IPS-NIHi11 (cell line): Measurements from ENCODE around the gene JAKMIP2.

Experiments
- DNase-seq: peaks from one replicate; pipeline ENCODE4 v3.0.0; 2012; ENCODE audit warnings: mixed read lengths, low spot score

JAKMIP2 gene

GRCh38 chr5:147788023-147788422 is 5.5 kb upstream of the JAKMIP2 start:
- no peak for DNase-seq

DNA sequence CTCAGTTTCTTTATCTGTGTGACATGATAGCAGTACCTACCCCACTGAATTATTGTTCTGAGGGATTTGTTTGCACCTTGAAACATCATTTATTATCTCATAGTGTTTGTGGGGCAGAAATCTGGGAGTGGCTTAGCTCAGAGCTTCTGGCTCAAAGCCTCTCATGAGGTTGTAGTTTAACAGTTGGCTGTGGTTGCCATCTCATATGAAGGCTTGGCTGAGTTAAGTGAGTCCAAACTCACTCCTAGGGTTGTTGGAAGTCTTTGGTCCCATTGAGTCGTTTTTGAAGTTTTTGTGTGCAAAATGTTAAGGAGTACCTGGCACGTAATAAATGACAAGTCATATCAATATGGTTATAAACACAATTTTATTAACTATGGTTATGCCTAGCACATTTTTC is 3.6 kb upstream of the JAKMIP2 start:
- DNase-seq, result no peak

GRCh38 chr5:147784146-147784987 is 1.8 kb upstream of the JAKMIP2 start:
- DNase-seq, result no peak

DNA sequence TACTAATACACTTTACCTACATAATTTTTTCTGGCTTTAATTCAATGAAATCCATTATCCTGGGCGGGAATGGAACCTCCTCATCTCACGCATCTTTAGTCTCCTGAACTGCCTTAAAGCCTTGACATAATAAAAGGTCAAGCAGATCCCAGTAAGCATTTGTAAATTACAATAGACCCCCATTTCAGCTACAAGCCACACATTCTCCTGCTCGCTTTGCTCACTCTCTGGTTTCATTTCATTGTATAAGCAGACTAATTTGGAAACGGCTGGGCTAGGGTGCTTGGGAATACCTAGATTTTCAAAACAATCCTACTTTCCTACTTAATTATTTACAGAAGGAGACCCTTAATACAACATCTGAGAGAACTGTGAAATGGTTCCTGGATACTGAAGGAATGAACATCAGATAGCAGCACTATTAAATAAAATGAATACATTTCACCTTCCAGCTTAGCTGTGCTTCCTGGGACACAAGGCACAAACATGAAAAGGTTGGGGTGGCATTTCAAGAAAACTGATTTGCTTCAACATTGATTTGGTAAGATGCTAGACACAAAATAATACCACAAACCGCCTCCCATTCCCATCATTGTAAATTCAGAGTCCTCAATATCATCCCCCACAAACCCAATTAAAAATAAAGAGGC is 1.5 kb downstream of the JAKMIP2 start:
- peak; percentile 7 for DNase-seq

GRCh38 chr5:147779694-147780093 is 2.8 kb downstream of the JAKMIP2 start:
- no peak for DNase-seq

DNA sequence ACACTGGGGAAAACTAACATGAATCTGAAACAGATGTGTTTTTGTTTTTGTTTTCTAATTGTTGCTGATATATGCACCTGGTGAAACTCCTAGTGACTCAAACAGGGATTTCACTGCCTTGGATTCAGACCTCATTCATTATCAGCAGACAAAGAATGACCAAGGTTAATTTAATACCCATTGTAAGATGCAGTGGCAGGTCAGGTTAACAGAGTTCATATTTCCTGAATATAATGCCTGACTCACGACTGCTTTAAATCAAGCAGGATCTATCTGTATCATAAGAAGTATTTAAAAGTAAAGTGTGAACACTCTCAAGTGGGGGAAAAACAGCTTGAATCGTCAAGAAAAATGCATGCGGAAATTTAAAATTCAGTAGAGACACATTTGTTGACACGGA is 5.5 kb downstream of the JAKMIP2 start:
- no peak for DNase-seq

DNA sequence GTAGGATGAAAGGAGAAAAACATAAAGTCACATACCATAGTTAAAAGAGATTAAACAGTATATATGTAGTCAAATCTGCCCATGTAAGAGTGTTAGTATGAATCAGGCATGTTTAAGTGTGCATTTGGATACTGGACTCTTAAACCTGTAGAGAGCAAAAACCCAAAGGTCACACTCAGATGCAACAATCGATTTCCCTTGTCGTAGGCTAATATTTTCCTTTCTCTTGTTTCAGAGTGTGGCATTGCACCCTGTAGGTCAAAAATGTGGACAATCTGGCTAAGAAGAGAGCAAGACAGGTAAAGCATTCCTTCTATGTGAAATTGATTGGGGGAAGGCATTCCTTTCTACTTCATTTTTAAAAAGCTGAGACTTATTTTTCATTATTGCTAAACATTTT is 8.9 kb downstream of the JAKMIP2 start:
- no peak for DNase-seq

- no peak for DNase-seq
Observed at GRCh38 chr5:147773139-147773538, 9.4 kb downstream of the JAKMIP2 start.

- DNase-seq, result no peak
Observed at GRCh38 chr5:147767048-147767447, 15.5 kb downstream of the JAKMIP2 start.

DNA sequence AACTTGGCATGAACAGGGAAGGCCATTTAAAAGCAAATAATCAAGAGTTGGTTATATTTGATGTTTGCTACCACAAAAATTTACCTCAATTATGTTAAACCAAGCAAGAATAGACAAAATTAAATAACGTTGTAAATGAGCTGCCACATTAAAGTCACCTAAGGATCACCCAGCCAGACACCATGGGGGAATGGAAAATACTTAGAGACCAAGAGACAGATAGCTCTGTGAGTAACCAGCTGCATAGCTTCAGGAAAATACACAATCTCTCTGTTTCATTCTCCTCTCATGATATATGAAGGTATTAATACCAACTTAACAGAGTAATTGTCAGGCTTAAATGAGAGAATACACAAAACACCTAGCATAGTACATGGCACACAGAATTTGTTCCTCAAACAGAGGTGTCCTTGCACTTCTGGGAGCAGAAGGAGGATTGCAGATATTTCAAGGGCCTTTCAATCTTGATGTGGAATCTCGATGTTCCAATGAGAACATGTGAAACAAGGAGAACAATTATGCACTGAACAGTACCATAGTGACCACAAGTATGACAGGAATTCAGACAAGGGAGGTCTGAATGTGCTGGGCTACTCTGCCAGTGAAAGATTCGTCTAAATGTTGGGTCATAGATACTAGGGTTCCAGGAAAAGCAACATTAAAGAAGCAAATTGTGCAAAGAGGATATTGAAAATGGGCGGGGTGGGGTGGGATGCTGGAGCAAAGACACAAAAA is 18.6 kb downstream of the JAKMIP2 start:
- DNase-seq, result no peak

DNA sequence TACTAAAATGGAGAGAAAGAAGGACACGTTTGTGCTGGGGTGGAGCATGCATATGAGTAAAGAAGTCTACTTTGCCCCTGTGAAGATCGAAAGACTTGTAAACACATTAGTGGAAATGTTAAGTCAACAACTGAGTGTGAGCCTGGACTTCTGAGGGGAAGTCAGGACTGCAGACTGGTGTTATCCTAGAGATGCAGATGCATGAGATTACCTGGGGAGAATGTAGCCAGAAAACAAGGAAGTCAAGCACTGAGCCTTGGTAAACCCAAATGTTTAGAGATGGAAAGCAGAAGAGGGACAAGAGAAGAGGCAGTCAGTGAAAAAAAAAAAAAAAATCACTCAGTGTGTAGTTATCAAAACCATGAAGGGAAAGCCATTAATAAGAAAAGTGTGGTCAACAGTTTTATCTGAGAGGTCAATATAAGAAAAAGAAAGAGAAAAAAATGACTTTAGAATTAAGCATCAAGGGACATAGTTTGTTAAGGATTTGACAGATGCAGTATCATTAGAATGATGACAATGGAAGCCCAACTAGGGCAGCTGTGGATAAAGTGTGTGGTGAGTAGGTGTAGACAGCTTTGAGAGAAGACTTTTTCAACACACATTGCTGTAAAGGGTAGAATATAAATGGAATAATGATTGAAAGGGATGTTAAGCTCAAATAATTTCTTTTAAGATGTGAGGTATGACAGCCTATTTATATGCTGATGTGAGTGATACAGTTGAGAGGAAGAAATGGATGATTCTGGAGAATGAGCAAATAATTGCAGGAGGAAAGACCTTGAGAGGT is 22.2 kb downstream of the JAKMIP2 start:
- DNase-seq, result no peak

DNA sequence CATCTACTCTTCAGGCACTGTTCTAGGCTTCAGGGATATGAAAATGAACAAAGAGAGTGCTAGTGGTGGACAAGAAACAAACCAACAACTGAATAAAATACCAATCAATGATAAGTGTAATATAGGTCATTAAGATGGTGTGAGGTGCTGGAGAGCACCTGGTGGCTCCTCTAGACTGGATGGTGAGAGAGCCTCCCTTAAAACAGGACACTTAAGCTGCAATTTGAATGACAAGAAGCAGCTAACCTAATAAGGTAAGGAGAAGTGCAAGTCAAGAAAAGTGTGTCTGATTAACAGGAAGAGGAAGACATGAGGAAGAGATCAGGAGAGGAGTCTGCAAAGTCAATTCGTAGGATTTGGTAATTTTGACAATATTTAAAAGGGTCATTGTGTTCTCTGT is 23.1 kb downstream of the JAKMIP2 start:
- DNase-seq, result no peak

DNA sequence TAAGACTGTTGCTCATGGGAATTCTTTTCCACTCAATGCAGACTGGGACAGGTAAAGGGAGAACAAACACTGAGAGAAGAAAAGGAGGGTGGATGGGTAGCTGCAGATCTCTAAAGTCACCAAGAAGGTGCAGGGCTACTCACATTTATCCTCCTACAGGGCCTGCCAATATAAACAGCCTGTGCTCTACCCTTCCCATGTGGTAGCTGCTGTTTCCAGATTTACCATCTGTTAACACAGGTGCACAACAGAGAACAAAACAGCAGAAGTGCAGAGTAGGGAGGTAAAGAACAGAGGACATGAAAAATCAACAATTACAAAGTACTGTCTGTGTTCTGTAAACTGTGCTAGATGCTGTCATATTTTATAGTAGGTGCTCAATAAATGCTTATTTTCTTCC is 26.0 kb downstream of the JAKMIP2 start:
- no peak for DNase-seq

DNA sequence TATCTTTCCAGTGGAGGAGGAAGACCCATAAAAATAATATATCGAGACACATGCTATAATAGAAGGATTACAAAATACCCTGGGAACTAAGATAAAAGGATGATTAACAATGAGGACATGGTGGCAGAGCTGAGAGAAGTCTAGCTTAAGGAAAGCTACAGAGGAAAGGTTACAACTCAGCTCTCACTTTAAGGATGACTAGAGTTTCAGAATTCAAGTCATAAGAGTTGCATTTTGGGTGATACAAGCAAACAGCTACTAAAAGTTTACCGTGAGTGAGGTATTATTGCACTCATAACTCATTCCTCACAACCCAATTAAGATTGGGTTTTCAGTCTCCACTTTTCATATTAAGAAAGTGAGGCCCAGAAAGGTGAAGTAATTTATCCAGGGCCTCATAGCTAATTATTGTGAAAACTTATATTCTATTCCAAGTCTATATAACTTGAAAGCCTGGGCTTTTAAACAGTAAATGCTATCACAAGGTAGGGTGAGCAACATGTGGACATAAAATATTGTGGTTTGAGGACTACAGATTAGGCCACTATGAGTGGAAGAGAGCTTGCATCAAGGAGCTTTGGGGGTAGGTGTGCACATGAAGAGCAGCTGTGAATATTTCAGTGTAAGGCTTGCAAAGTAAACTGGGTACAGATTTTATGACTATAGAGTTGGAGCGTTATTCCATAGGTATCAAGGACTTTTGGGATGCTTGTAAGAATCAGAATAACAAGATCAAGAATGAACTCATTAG is 28.0 kb downstream of the JAKMIP2 start:
- no peak for DNase-seq

DNA sequence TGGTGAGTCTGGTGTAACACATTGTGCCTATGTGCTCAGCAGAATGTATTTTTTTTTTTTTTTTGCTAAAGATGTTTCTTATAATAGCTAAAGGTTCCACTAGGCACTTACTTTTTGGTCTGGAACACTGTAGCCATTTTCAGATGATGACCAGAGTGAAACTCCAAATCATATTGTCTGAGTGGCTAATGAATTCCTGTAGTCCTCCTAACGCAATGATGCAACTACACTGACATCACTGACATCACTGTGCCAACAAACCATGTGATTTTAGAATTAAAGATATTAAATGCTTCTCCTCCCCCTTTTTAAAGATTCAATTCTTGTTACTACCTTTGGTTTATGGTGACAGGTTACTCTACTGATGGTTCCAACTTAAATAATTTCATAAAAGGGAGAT is 28.8 kb downstream of the JAKMIP2 start:
- no peak for DNase-seq

DNA sequence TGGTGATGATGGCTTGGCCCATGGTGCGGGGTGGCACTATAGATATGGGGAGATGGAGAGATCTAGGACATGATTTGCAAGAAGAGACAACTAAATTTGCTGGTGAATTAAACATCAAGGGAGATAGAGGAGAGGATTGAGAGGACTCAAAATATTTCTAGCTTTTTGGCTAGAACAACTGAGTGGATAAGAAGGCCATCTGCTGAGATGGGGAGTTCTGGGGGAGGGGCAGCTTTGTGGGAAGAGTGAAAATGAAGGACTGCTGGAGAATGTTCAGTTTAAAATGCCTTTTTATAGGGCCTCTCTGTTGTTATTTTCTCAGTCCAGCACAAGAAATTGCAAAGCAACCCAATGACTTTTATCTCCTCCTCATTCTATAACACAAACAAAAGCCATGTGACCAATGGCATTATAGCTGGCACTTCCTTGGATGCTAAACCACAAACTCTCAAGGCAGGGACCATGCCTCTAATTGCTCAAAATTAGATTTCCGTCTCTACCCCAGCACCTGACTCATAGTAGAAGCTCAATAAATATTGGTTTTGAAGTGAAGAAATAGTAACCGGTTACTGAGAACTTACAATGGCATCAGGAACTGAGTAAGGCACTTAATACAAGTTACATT is 29.8 kb downstream of the JAKMIP2 start:
- no peak for DNase-seq

- no peak for DNase-seq
Observed at GRCh38 chr5:147752033-147752432, 30.5 kb downstream of the JAKMIP2 start.

DNA sequence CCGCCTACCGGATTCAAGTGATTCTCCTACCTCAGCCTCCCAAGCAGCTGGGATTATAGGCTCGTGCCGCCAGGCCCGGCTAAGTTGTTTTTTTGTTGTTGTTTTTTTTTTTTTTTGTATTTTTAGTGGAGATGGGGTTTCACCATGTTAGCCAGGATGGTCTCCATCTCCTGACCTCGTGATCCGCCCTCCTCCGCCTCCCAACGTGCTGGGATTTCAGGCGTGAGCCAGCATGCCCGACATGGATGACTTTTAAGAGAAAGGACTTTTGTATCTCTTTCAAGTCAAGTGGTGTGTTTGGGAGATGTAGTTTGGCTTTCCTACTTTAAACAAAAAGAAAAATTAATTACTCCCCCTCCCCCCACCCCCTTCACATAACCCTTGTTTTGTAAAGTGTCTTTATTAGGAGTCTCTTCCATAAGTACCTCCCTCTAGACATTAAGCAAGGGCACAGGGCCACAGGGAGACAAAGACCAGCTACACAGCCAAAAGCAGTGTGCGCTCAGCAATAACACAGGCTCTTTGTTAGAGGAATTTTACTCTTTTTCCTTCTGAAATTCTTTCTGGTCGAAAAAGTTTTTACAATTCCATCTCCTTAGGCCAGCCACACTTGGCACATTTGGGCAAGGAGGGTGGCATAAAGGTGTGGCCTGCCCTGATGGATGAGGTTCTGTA is 31.2 kb downstream of the JAKMIP2 start:
- DNase-seq, result no peak

- DNase-seq, result peak; percentile 63
Observed at GRCh38 chr5:147750065-147750464, 32.5 kb downstream of the JAKMIP2 start.

DNA sequence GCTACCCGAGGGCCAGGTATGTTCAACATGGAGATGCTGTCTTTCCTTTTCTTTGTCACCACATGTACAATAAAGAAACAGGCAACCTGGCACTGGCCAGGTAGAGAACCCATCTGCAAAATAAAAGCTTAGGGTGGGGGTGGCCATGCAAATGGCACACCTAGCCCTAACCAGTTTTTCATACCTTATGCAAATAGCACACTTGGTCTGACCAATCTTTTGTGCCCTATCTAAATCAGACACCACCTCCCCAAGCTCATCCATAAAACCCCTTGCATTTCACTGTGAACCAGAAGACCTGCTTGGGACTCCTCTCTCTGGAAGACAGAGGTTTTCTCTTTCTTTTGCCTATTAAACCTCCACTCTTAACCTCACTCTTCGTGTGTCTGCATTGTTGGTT is 33.9 kb downstream of the JAKMIP2 start:
- DNase-seq, result no peak
